ENCODE data around the gene ARHGAP4. TPM values are rescaled to one million over a fixed set of nuclear protein-coding genes. Genes with fewer than 3 reads are reported as not detected.

Gene ARHGAP4
- total RNA-seq, 2 donors from 2014 or later = 147 to 158 TPM

DNA sequence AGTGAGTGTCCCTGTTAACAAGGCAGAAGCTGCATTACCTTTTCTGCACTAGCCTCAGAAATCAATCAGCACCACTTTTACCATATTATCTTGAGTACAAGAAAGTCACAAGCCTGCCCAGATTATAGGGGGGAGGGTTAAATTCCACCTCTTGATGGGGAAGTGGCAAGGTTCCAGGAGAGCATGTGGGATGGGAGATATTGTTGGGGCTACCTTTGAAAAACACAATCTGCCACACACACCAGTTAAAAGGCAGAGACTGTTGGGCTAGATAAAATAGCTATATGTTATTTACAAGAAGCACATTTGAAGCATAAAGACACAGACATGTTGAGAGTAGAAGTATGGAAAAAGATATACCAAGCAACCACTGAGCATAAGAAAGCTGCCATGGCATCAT lies 28.2 kb downstream of the ARHGAP4 start:
- DNase-seq (no peak), ATAC-seq (replicated peaks in 1 of 2) (no peak)
- peaks cover 28% of the 10 kb centered on the region for H3K4me1 Mint-ChIP-seq (ENCODE audit: low read depth)
- H3K4me3 Mint-ChIP-seq = no peak overlapping the region
- no peak overlapping the region for H3K27ac Mint-ChIP-seq
- H3K27me3 Mint-ChIP-seq (ENCODE audit: low read depth) = peaks cover 40% of the 10 kb centered on the region
- peaks cover 0 to 1% of the 10 kb centered on the region in 2 donors for H3K9me3 Mint-ChIP-seq
- H3K36me3 Mint-ChIP-seq (ENCODE audit: insufficient read depth in 2 of 2) = no peaks in the 10 kb centered on the region

DNA sequence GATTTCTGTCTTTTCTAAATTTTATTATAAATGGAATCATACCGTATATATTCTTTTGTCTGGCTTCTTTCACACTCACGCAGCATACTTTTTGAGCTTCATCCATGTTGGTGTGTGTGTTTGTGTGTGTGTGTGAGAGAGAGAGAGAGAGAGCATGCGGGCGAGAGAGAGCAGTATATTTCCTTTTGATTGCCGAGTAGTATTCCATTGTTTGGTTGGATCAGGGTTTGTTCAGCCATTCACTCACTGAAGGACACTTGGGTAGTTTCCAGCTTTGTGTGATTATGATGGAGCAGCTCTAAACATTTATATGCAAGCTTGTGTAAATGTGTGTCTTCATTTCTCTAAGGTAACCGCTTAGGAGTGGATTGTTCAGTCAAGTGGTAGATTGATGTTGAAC lies 36.9 kb downstream of the ARHGAP4 start:
- Mint-ChIP-seq H3K27me3 (ENCODE audit: low read depth) (peaks cover 53% of the 10 kb centered on the region), H3K4me3 (no peak overlapping the region), H3K4me1 (ENCODE audit: low read depth) (peaks cover 4% of the 10 kb centered on the region), H3K36me3 (ENCODE audit: insufficient read depth in 2 of 2) (no peaks in the 10 kb centered on the region), H3K27ac (no peak overlapping the region), H3K9me3 (no peaks in the 10 kb centered on the region)
- ATAC-seq (replicated peaks in 1 of 2) (no peak), DNase-seq (no peak)

DNA sequence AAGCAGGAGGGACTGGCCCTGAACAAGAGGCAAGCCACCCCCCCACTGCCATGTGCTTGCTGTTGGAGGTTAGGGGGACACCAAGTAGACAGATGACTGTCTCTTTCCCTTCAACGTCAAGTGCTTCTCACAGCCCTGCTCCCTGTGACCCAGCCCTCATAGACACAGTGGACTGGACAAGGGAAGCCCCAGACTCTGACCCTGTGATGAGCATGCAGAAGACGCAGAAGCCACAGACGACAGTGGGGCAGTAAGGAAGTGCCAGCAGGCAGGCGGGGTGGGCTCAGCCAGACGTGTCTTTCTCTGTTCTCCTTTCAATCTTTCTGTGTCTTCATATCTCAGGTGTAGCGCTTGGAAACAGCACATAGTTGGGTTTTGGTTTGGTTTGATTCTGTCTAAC lies 37.7 kb downstream of the ARHGAP4 start:
- ATAC-seq (replicated peaks in 1 of 2) (no peak), DNase-seq (no peak)
- no peak overlapping the region for H3K27ac Mint-ChIP-seq
- peaks cover 4% of the 10 kb centered on the region for H3K4me1 Mint-ChIP-seq (ENCODE audit: low read depth)
- no peak overlapping the region for H3K4me3 Mint-ChIP-seq
- H3K36me3 Mint-ChIP-seq (ENCODE audit: insufficient read depth in 2 of 2) = no peaks in the 10 kb centered on the region
- H3K9me3 Mint-ChIP-seq = no peaks in the 10 kb centered on the region
- peaks cover 47% of the 10 kb centered on the region for H3K27me3 Mint-ChIP-seq (ENCODE audit: low read depth)

DNA sequence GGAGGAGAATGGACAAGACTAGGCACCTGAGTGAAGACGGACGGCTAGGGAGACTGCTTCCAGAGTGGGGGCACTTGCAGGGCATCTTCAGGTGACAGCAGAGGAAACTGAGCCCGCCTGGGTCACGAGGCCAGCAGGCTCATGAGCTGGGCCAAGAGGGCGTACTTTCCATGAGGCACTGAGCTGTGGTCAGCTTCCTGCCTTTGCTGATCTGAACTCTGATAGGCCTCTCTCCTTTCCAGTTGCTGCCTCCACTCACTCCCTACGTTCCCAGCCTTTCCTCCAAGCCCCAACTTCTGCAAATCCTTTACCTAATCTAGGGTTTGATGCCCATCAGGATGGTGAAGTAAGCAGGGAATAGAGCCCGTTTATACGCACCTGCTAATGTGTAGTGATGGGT lies 38.7 kb downstream of the ARHGAP4 start:
- Mint-ChIP-seq H3K9me3 (no peaks in the 10 kb centered on the region), H3K4me1 (ENCODE audit: low read depth) (peaks cover 4% of the 10 kb centered on the region), H3K27ac (no peak overlapping the region), H3K4me3 (no peak overlapping the region), H3K36me3 (ENCODE audit: insufficient read depth in 2 of 2) (no peaks in the 10 kb centered on the region), H3K27me3 (ENCODE audit: low read depth) (peaks cover 40% of the 10 kb centered on the region)
- ATAC-seq (replicated peaks in 1 of 2) (no peak), DNase-seq (no peak)

DNA sequence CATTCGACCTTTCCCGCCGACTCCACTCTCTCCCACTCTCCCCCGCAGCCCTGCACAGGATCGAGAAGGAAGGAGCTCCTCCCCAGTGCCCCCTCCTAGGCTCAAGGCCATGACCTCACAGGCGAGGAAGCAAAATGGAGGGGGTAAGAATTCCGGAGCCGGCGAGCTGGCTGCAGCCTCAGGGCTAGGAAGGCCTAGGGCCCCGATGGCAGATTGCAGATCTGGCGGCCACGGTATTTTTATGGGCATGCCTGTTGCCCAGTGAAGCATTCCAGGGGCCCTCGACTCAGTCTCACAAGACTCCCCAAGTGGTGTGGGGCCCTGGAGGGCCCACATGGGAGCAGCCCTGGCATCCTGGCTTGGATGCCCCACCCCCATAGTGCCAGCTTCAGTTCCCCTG lies 39.1 kb downstream of the ARHGAP4 start:
- Mint-ChIP-seq H3K4me1 (ENCODE audit: low read depth) (peaks cover 4% of the 10 kb centered on the region), H3K27me3 (ENCODE audit: low read depth) (peaks cover 36% of the 10 kb centered on the region), H3K9me3 (no peaks in the 10 kb centered on the region), H3K27ac (no peak overlapping the region), H3K4me3 (peak overlapping the region in 1 of 2 donors; percentile 47), H3K36me3 (ENCODE audit: insufficient read depth in 2 of 2) (no peaks in the 10 kb centered on the region)
- ATAC-seq (replicated peaks in 1 of 2) = no peak
- no peak for DNase-seq

DNA sequence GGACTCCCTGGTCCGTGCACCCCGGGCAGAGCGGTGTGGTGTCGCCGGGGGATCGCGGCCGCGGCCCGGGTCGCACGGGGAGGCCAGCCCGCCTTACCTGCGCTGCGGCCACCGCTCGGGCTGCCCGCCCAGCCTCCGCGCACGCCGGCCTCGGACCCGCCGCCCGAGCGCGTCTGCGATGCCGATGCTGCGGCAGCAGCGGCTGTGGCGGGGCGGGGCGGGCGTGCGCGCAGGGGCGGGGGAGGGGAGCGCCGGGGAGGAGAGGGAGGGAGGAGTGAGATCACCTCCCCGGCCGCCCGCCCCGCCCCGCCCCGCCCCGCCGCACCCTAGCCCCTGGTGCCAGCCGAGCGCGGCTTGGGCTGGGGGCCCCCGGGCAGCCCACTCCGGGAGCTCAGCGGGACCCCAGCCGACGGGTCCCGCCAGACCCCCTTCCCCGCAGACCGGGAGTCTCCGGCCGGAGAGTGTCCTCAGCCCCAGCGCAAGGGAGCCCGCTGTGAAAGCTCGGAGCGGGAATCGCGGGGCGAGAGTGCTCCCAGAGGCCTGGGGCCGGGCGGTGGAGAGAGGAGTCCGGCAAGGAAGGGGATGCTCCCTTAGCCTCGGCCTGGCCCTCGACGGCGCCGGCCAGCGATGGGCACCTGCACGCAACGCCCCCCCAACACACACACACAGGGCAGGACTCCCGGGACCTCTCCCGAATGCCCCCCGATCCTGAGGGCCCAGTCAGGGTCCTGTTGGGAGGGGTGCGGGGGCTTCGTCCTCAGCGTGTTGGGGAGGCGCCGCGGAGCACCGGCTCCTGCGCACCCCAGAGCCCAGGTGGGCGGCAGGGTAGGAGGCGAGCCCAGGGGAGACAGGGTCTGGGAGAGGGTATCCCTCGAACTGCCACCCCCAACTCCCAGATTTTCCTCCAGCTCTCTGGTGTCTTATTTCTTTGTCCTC lies 39.8 kb downstream of the ARHGAP4 start, which contains the start of gene L1CAM:
Gene L1CAM, minus strand, starts transcription at position 206 of the 936 bp plus-strand sequence. CDS start 10,337 bp downstream, outside the sequence.
- no peaks in the 10 kb centered on the region for H3K9me3 Mint-ChIP-seq
- DNase-seq (peak; percentile 21 to 30), ATAC-seq (replicated peaks in 1 of 2) (peak; percentile 66 to 67)
- H3K36me3 Mint-ChIP-seq (ENCODE audit: insufficient read depth in 2 of 2) = no peaks in the 10 kb centered on the region
- peaks cover 4% of the 10 kb centered on the region for H3K4me1 Mint-ChIP-seq (ENCODE audit: low read depth)
- H3K27me3 Mint-ChIP-seq (ENCODE audit: low read depth) = peaks cover 34% of the 10 kb centered on the region
- peak within 1 kb of the TSS; percentile 50 to 61 for H3K4me3 Mint-ChIP-seq
- H3K27ac Mint-ChIP-seq = no peak within 1 kb of the TSS

DNA sequence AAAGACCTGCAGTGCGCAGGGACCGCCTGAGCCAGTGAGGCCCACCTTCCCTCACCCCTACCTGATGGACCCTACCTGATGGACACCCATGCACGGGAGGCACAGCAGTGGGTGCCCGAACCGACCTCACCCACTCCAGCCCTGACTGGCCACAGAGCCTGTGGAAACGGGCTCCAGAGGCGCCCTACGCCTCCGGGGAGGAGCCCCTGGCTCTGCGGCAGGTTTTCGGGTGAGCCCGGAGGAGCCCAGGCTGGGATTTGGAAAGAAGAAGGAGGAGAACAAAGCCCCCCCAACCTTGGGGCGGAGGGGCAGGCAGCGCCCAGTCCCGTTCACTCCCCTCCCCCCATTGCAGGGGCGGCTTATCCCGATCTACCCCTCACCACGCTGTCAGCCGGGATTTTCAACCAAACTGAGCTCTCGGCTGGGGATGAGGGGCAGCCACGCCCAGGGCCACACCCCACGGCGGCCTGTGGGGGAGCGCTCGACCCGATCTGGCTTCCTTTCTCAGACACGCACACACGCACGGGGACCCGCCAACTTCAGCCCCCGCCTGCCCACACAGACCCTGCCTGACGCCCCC lies 40.8 kb downstream of the ARHGAP4 start:
- Mint-ChIP-seq H3K4me1 (ENCODE audit: low read depth) (peaks cover 4% of the 10 kb centered on the region), H3K9me3 (no peaks in the 10 kb centered on the region), H3K4me3 (peak overlapping the region; percentile 50 to 61), H3K27me3 (ENCODE audit: low read depth) (peaks cover 34% of the 10 kb centered on the region), H3K36me3 (ENCODE audit: insufficient read depth in 2 of 2) (no peaks in the 10 kb centered on the region), H3K27ac (no peak overlapping the region)
- peak; percentile 48 to 55 for ATAC-seq (replicated peaks in 1 of 2)
- DNase-seq = no peak

DNA sequence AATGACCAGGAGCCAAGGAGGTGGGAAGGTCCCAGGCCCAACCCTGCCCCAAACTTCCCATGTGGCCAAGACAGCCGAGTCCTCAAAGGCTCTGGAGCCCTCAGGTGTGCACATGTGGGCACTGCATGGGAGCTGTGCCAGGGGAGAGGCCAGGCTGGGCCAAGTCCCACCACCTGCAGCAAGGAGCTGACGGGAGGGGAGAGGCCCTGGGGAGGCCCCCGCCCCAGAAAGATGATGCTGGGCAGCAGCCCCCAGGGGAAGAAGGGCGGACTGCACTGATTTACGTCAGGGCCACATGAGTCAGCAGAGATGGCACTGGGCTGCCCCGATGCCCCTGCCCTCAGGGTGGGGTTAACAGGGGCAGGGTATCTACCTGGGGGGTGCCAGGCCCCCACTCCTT lies 41.5 kb downstream of the ARHGAP4 start:
- Mint-ChIP-seq H3K4me3 (peak overlapping the region; percentile 61 to 66), H3K4me1 (ENCODE audit: low read depth) (peaks cover 4% of the 10 kb centered on the region), H3K27me3 (ENCODE audit: low read depth) (peaks cover 40% of the 10 kb centered on the region), H3K27ac (no peak overlapping the region), H3K36me3 (ENCODE audit: insufficient read depth in 2 of 2) (no peaks in the 10 kb centered on the region), H3K9me3 (no peaks in the 10 kb centered on the region)
- DNase-seq = no peak
- ATAC-seq (replicated peaks in 1 of 2) = no peak

DNA sequence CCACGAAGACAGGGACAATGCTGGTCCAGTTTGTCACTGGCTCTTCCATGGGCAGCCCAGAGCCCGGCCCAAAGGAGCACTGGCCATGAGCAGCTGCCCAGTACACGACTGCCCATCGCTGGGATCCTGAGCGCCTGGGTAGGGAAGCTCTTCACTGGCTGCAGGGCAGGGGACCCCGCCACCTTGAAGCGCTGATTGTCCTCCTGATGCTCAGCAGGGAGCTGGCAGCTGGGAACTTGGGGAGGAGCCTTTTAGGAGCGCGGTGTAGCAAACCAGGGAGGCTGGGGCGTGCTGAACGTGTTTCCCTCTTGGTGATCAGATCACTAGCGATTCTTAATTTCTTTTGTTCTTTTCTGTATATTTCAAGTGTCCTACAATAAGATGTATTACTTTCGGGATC lies 41.9 kb downstream of the ARHGAP4 start:
- Mint-ChIP-seq H3K4me1 (ENCODE audit: low read depth) (peaks cover 7% of the 10 kb centered on the region), H3K36me3 (ENCODE audit: insufficient read depth in 2 of 2) (no peaks in the 10 kb centered on the region), H3K27ac (no peak overlapping the region), H3K27me3 (ENCODE audit: low read depth) (peaks cover 41% of the 10 kb centered on the region), H3K9me3 (no peaks in the 10 kb centered on the region), H3K4me3 (peak overlapping the region; percentile 39 to 66)
- no peak for DNase-seq
- ATAC-seq (replicated peaks in 1 of 2) = no peak

DNA sequence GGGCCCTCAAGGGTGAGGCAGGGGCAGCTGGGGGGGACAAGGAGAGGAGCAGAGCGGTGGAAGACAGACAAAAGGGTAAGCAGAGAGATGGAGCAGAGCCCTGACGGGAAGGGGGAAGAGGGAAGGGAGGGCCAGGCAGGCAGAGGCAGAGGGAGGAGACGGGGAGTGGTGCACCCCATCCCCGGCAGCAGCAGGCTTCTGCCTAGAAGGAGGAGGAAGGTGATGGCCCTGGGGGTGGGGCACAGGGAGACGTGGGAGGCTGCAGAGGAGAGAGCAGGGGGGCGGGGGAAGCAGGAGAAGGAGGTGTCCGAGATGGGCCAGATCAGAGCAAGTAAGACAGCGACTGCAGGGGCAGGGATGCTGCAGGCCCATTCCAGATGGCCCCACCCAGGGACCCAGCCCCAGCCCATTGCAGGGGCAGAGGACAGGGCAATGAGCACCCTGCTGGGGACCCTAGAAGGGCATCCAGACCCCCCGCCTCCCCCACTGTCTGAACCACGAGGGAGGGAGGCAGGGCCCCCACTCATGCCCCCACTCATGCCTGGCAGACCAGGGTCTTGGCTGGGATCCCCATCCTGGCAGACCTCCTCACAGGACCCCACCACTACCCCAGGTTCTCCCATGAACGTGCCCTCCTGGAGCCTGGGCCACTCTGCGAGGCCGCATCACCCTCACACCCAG lies 42.8 kb downstream of the ARHGAP4 start:
- Mint-ChIP-seq H3K27ac (no peak overlapping the region), H3K4me3 (no peak overlapping the region), H3K4me1 (ENCODE audit: low read depth) (peaks cover 16% of the 10 kb centered on the region), H3K36me3 (ENCODE audit: insufficient read depth in 2 of 2) (no peaks in the 10 kb centered on the region), H3K9me3 (no peaks in the 10 kb centered on the region), H3K27me3 (ENCODE audit: low read depth) (peaks cover 41% of the 10 kb centered on the region)
- no peak for DNase-seq
- no peak for ATAC-seq (replicated peaks in 1 of 2)

DNA sequence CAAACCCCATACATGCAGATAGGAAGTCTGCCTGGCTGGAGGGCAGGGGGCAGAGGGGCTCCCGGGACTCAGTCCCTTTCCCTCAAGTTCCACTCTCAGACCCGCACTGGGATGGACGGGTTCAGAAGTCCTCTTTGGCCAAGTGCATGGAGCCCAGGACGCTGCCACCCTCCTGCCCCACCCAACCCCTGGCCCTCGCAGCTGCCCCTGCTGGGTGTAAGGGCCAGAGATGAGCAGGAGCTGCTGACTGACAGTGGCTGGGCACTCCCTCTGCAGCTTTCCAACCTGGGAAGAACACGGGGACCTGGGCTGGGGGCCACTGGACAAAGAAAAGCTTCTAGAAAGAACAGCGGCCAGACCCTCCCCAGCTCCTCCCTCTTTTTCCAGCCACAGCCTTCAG lies 43.5 kb downstream of the ARHGAP4 start:
- no peaks in the 10 kb centered on the region for H3K9me3 Mint-ChIP-seq
- ATAC-seq (replicated peaks in 1 of 2) (no peak), DNase-seq (no peak)
- peaks cover 23% of the 10 kb centered on the region for H3K4me1 Mint-ChIP-seq (ENCODE audit: low read depth)
- peaks cover 41% of the 10 kb centered on the region for H3K27me3 Mint-ChIP-seq (ENCODE audit: low read depth)
- H3K4me3 Mint-ChIP-seq = no peak overlapping the region
- H3K36me3 Mint-ChIP-seq (ENCODE audit: insufficient read depth in 2 of 2) = no peaks in the 10 kb centered on the region
- no peak overlapping the region for H3K27ac Mint-ChIP-seq

DNA sequence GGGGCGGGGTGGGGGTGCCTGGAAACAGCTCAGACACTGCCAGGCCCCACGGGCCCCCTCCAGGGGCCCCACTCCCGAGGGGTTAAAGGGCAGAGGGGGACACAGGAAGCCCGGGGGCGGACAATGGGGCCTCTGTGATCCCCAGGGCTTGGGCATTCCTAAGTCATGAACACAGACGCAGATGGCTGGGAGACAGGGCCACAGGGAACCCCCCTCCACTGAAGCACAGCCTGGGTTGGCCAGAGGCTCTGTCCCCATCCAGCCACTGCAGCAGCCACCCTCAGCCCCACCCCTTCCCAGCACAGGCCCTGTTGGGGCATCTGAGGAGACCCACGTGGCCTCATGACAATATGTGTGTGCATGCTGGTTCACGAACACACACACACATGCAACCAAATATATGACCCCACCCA lies 44.0 kb downstream of the ARHGAP4 start:
- DNase-seq = no peak
- H3K36me3 Mint-ChIP-seq (ENCODE audit: insufficient read depth in 2 of 2) = no peaks in the 10 kb centered on the region
- no peaks in the 10 kb centered on the region for H3K9me3 Mint-ChIP-seq
- no peak overlapping the region for H3K27ac Mint-ChIP-seq
- no peak overlapping the region for H3K4me3 Mint-ChIP-seq
- peaks cover 24% of the 10 kb centered on the region for H3K4me1 Mint-ChIP-seq (ENCODE audit: low read depth)
- H3K27me3 Mint-ChIP-seq (ENCODE audit: low read depth) = peaks cover 41% of the 10 kb centered on the region
- no peak for ATAC-seq (replicated peaks in 1 of 2)

DNA sequence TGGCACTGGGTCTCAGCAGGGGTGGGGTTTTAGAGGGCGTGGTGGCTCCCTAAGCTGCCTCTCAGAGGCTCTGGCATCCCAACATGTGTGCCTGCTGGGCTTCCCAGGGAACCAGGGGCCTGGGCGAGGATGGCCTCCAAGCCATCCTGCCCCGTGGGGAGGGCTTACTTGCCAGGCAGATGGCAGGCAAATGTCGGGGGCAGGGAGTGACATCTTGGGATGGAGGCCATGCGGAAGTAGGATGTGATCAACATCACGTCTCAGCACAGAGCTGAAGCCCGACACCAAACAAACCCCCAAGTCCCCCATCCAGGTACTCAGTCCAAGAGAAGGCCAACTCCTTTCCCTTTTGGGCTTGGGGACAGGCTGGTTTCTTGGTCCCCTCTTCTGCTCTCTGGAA lies 44.8 kb downstream of the ARHGAP4 start:
- Mint-ChIP-seq H3K4me1 (ENCODE audit: low read depth) (peaks cover 24% of the 10 kb centered on the region), H3K4me3 (no peak overlapping the region), H3K27me3 (ENCODE audit: low read depth) (peaks cover 44% of the 10 kb centered on the region), H3K36me3 (ENCODE audit: insufficient read depth in 2 of 2) (no peaks in the 10 kb centered on the region), H3K27ac (no peak overlapping the region), H3K9me3 (peaks cover 0 to under 1% of the 10 kb centered on the region in 2 donors)
- DNase-seq (no peak), ATAC-seq (replicated peaks in 1 of 2) (no peak)

All from activated T-cell treated with anti-CD3 and anti-CD28 coated beads, Interleukin-2, amount 50 U/mL, for 72 hours (primary cell).